Upper lobe of left lung (tissue), 6 donors: ENCODE measurements around the gene UBN1. TPM values are rescaled to one million over a fixed set of nuclear protein-coding genes. Genes with fewer than 3 reads are reported as not detected.

Experiments used
- ATAC-seq, 2 donors: fragments of 200-7000 bp; cut with Tn5 transposase; one replicate each; pipeline ENCODE4 v1.9.1; 2022; ENCODE audit warnings: mild to moderate bottlenecking in 2 of 2, moderate library complexity in 2 of 2; ENCODE audit not compliant: low FRiP score in 2 of 2
- DNase-seq, 2 donors: peaks; one replicate each; pipeline ENCODE4 v3.0.0-alpha.2; 2019 to 2020
- H3K27ac ChIP-seq, 4 donors: fragments of 200-600 bp; sonication (generic); one replicate each; pipeline ENCODE4 v1.5.1; 2016 to 2019
- H3K27me3 ChIP-seq, 4 donors: fragments of 200-600 bp; sonication (generic); one replicate each; pipeline ENCODE4 v1.5.1; 2017 to 2019
- H3K36me3 ChIP-seq, 4 donors: fragments of 200-600 bp; sonication (generic); one replicate each; pipeline ENCODE4 v1.5.1; 2016 to 2019
- H3K4me1 ChIP-seq, 4 donors: fragments of 200-600 bp; sonication (generic); one replicate each; pipeline ENCODE4 v1.5.1; 2018 to 2019
- H3K4me3 ChIP-seq, 4 donors: fragments of 200-600 bp; sonication (generic); one replicate each; pipeline ENCODE4 v1.5.1; 2017 to 2019; ENCODE audit warnings: mild to moderate bottlenecking in 2 of 4, moderate library complexity in 1 of 4
- H3K9me3 ChIP-seq, 4 donors: fragments of 200-600 bp; sonication (generic); one replicate each; pipeline ENCODE4 v1.5.1; 2018 to 2019
- CTCF ChIP-seq, 6 experiments: fragments of 450-650 bp in 4 of 6; fragments of 200-600 bp in 2 of 6; sonication (generic) in 2 of 6; IDR thresholded peaks; one replicate each; pipeline ENCODE4 v1.5.1; 2016 to 2019; ENCODE audit warnings: antibody characterized with exemption in 6 of 6
- EP300 ChIP-seq, 4 donors: sonication (generic); formaldehyde crosslinking; IDR thresholded peaks; one replicate each; pipeline ENCODE4 v1.5.1; 2017; ENCODE audit warnings: antibody characterized with exemption in 4 of 4, control low read depth in 2 of 4
- POLR2AphosphoS5 ChIP-seq, 2 donors: sonication (generic); formaldehyde crosslinking; IDR thresholded peaks; one replicate each; pipeline ENCODE4 v1.5.1; 2017; ENCODE audit warnings: antibody characterized with exemption in 2 of 2
- WGBS, 2 donors: methylation state at CpG; one replicate each; pipeline ENCODE4 v1.1.5; 2017 to 2018; 5-methylcytosine and 5-hydroxymethylcytosine counted together
- total RNA-seq, 6 donors: library from RNA; depleted of rRNA in 4 of 6; stranded (reverse); fragments of >200 nt in 4 of 6; gene quantifications; one replicate each; pipeline versions ENCODE4 v1.1.0 to v1.2.1, GENCODE V29; 2016 to 2021
- donor health status: DM: no; HTN: no; CAD: no; lungs with moderate emphysema.
- donor health status: DM: no; HTN: yes; CAD: no; lungs with severe emphysema.

The UBN1 gene
- total RNA-seq, 6 donors from 2014 or later, result 35.7 to 49.2 (median 38.8) TPM

GRCh38 chr16:4931381-4931780 lies 84.1 kb downstream of the UBN1 start:
- H3K27ac ChIP-seq, result no peak overlapping the region
- no peak for ATAC-seq
- 84 to 87% methylated on average over 10 to 11 of the region's 11 CpGs for WGBS, 2 donors
- peaks cover 0 to 11% (median 8%) of the 10 kb centered on the region in 4 donors for H3K9me3 ChIP-seq
- TF ChIP-seq CTCF (IDR thresholded peaks at IDR 0.05) (no peak), EP300 (IDR thresholded peaks at IDR 0.05) (no peak), POLR2AphosphoS5 (IDR thresholded peaks at IDR 0.05) (no peak)
- H3K27me3 ChIP-seq, result peaks cover 0 to 6% (median 2%) of the 10 kb centered on the region in 4 donors
- peaks cover under 1 to 26% (median 22%) of the 10 kb centered on the region in 4 donors for H3K4me1 ChIP-seq
- H3K36me3 ChIP-seq, result peaks cover 0 to 5% (median 0%) of the 10 kb centered on the region in 4 donors
- DNase-seq, result peak in 1 of 2 donors; percentile 49
- H3K4me3 ChIP-seq, result no peak overlapping the region

Other genes with a start within 250 kb of the UBN1 start
- gene UBALD1, start 232.6 kb upstream of the UBN1 start, total RNA-seq, result 10 to 100 TPM; 14.9 to 43.9 (median 25.8) TPM
- gene MGRN1, start 222.7 kb upstream of the UBN1 start, total RNA-seq, result 100 to 1,000 TPM in 3 of 6 donors, 10 to 100 TPM in 3; 49.0 to 148 (median 99.1) TPM
- 10 to 100 TPM; 14.9 to 66.0 (median 34.1) TPM for gene NUDT16L1, start 153.9 kb upstream of the UBN1 start, total RNA-seq
- 10 to 100 TPM; 17.9 to 67.1 (median 20.0) TPM for gene ANKS3, start 113.2 kb upstream of the UBN1 start, total RNA-seq
- gene DNAAF8, start 112.9 kb upstream of the UBN1 start, total RNA-seq, result 10 to 100 TPM in 1 of 6 donors, 1 to 10 TPM in 5; 1.6 to 19.1 (median 4.3) TPM
- 10 to 100 TPM; 10.1 to 17.5 (median 13.2) TPM for gene ZNF500, start 80.3 kb upstream of the UBN1 start, total RNA-seq
- gene SEPTIN12, start 59.1 kb upstream of the UBN1 start, total RNA-seq, result not detected
- 10 to 100 TPM in 5 of 6 donors, 1 to 10 TPM in 1; 5.2 to 71.0 (median 36.6) TPM for gene SMIM22, start 52.1 kb upstream of the UBN1 start, total RNA-seq
- 10 to 100 TPM; 19.2 to 59.7 (median 33.1) TPM for gene ROGDI, start 44.8 kb upstream of the UBN1 start, total RNA-seq
- 100 to 1,000 TPM in 1 of 6 donors, 10 to 100 TPM in 5; 67.8 to 110 (median 90.6) TPM for gene GLYR1, start 193 bp upstream of the UBN1 start, total RNA-seq
- gene PPL, start 89.7 kb downstream of the UBN1 start, total RNA-seq, result 100 to 1,000 TPM in 5 of 6 donors, 10 to 100 TPM in 1; 72.7 to 156 (median 132) TPM
- gene SEC14L5, start 110.8 kb downstream of the UBN1 start, total RNA-seq, result 1 to 10 TPM in 1 of 6 donors, under 1 TPM in 4, not detected in 1; 0.20 to 1.7 (median 0.49) TPM
- gene NAGPA, start 186.5 kb downstream of the UBN1 start, total RNA-seq, result 10 to 100 TPM; 18.1 to 82.8 (median 25.8) TPM
- gene C16orf89, start 218.5 kb downstream of the UBN1 start, total RNA-seq, result 100 to 1,000 TPM in 5 of 6 donors, 10 to 100 TPM in 1; 45.7 to 272 (median 174) TPM
- gene ALG1, start 224.4 kb downstream of the UBN1 start, total RNA-seq, result 10 to 100 TPM; 10.5 to 24.0 (median 21.9) TPM